C4-2B (cell line): ENCODE data around the gene CYP1B1.

Source experiments
- CTCF ChIP-seq: fragments of 450-650 bp; conservative IDR thresholded peaks from 2 replicates; pipeline ENCODE4 v1.5.1; 2017; ENCODE audit warnings: mild to moderate bottlenecking
- ZFX ChIP-seq: fragments of 450-650 bp; IDR thresholded peaks from 2 replicates; pipeline ENCODE4 v1.6.1; 2017

GRCh38 chr2:38108907-38109731, 33.2 kb upstream of the CYP1B1 start:
- no peak for TF ChIP-seq CTCF
- no peak for TF ChIP-seq ZFX
